CD4-positive, alpha-beta T cell treated with Interleukin-15 for 1 hour (primary cell): ENCODE data around the gene MYO16.

Experiments
- DNase-seq: peaks from one replicate; pipeline ENCODE4 v3.0.0-alpha.2; 2020

MYO16 gene

GRCh38 chr13:108667205-108667604 lies 37.8 kb downstream of the MYO16 start:
- DNase-seq: no peak

- no peak for DNase-seq
These were observed 40.0 kb downstream of the MYO16 start for GRCh38 chr13:108669381-108669780.

GRCh38 chr13:108674346-108674745 lies 44.9 kb downstream of the MYO16 start:
- DNase-seq: no peak

- no peak for DNase-seq
These were observed 45.4 kb downstream of the MYO16 start for GRCh38 chr13:108674771-108675170.

- DNase-seq: no peak
These were observed 47.2 kb downstream of the MYO16 start for GRCh38 chr13:108676620-108677019.

GRCh38 chr13:108677806-108678205 lies 48.4 kb downstream of the MYO16 start:
- DNase-seq: no peak

GRCh38 chr13:108680011-108680410 lies 50.6 kb downstream of the MYO16 start:
- DNase-seq: no peak

GRCh38 chr13:108681986-108682575 lies 52.7 kb downstream of the MYO16 start:
- no peak for DNase-seq

GRCh38 chr13:108682714-108683113 lies 53.3 kb downstream of the MYO16 start:
- no peak for DNase-seq

GRCh38 chr13:108686027-108686426 lies 56.6 kb downstream of the MYO16 start:
- no peak for DNase-seq

- no peak for DNase-seq
These were observed 61.3 kb downstream of the MYO16 start for GRCh38 chr13:108690726-108691125.

- no peak for DNase-seq
These were observed 71.2 kb downstream of the MYO16 start for GRCh38 chr13:108700422-108701170.

GRCh38 chr13:108702171-108702570 lies 72.8 kb downstream of the MYO16 start:
- no peak for DNase-seq

GRCh38 chr13:108705031-108705430 lies 75.6 kb downstream of the MYO16 start:
- DNase-seq: no peak

- DNase-seq: no peak
These were observed 78.2 kb downstream of the MYO16 start for GRCh38 chr13:108707584-108707983.

GRCh38 chr13:108708921-108709320 lies 79.5 kb downstream of the MYO16 start:
- no peak for DNase-seq

GRCh38 chr13:108711386-108711785 lies 82.0 kb downstream of the MYO16 start:
- DNase-seq: no peak

GRCh38 chr13:108725471-108725870 lies 96.1 kb downstream of the MYO16 start:
- no peak for DNase-seq

- DNase-seq: no peak
These were observed 99.0 kb downstream of the MYO16 start for GRCh38 chr13:108728370-108728769.

- no peak for DNase-seq
These were observed 103.7 kb downstream of the MYO16 start for GRCh38 chr13:108733022-108733560.

GRCh38 chr13:108734676-108735075 lies 105.3 kb downstream of the MYO16 start:
- no peak for DNase-seq

- DNase-seq: no peak
These were observed 112.5 kb downstream of the MYO16 start for GRCh38 chr13:108741930-108742329.

- no peak for DNase-seq
These were observed 113.5 kb downstream of the MYO16 start for GRCh38 chr13:108742701-108743451.

- no peak for DNase-seq
These were observed 114.1 kb downstream of the MYO16 start for GRCh38 chr13:108743522-108743921.
